ENCODE measurements around the gene HFM1.

DNA sequence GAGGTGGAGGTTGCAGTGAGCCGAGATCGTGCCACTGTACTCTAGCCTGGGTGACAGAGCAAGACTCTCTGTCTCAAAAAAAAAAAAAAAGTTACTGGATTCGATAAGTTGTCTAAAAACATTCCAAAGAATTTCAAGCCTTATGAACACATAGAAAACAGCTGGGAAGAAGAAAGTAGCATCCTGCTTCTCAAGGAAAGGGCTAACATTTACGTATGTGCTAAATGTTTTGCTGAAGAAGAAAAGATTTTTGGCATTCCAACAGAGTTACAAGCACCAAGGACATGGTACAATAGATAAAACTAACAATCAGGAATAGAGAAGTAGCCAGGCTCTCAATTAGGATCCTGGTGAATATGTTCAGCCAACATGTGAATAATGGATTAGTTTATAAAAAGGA, 69.8 kb downstream of the HFM1 start:
- TF ChIP-seq CTCF (IDR thresholded peaks at IDR 0.05) (no peak), MXI1 (IDR thresholded peaks at IDR 0.05; ENCODE audit: low read depth, low read length) (no peak)
